GM10266 (cell line): ENCODE results near the gene RYR3.

Experiments
- DNase-seq: peaks from one replicate; pipeline ENCODE4 v3.0.0; 2012; ENCODE audit errors: extremely low spot score
- CTCF ChIP-seq: IDR thresholded peaks from 2 replicates; pipeline ENCODE4 v1.5.1; 2012; ENCODE audit warnings: mild to moderate bottlenecking, low read depth; ENCODE audit not compliant: control insufficient read depth, insufficient read depth; ENCODE audit errors: missing control alignments

Gene RYR3

GRCh38 chr15:33468740-33469139 lies 158.0 kb downstream of the RYR3 start:
- TF ChIP-seq CTCF = no peak
- no peak for DNase-seq

GRCh38 chr15:33473005-33473404 lies 162.2 kb downstream of the RYR3 start:
- no peak for TF ChIP-seq CTCF
- DNase-seq = no peak

DNA sequence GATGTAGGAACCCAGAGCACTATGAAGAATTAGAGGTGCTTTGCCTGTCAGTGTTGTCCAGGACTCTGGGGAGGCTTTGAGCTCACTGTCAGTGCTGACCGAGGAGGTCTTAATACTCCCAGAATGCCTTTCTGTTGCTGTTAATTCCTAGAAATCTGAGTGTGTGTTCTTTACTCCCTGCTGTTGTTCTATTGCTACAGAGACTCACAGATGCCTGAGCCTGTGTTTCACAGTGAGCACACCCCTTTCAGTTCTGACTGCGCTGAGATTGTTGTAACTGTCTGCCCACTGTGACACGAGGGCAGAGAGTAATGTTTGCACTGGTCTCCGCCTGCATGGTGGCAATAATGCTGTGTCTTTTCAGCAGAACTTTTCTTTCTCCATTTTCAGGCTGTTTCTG lies 162.9 kb downstream of the RYR3 start:
- no peak for TF ChIP-seq CTCF
- DNase-seq = no peak

DNA sequence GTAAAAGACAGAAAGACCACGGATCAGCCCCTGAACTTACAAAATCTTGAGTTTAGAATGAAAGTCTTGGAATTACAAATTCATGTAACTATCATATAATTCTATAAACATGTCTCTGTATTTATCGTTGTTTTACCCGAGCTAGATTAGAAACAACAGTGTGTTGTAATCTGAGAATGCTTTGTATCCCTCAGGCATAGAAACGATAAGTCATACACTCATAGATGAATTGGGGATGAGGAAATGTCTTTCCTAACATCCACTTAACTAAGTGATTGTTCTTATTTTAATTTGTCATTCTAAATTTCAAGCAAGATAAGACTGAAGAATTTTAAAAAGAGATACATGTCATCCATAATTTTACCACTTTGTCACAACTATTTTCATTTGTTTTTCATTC lies 165.3 kb downstream of the RYR3 start:
- no peak for TF ChIP-seq CTCF
- no peak for DNase-seq

DNA sequence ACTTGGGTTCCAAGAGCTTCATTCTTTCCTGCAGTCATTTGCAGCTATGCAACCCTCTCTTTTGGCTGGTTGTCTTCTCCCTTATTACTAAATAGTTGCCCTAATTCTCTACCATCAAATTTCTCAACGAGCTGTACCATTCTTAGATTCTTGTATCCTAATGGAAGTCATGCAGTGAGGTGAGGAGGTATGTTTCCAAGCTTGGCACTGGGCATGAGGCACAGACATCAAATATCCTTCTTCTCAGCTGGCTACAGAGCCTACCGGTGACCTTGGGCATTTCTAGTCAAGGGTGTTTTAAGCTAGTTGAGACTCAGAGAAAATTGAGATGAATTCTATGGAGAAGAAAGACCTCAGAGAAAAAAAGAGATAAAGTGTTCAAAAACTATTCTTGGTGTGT lies 166.1 kb downstream of the RYR3 start:
- no peak for TF ChIP-seq CTCF
- DNase-seq = no peak

GRCh38 chr15:33489335-33489734 lies 178.6 kb downstream of the RYR3 start:
- DNase-seq = no peak
- TF ChIP-seq CTCF = no peak

GRCh38 chr15:33490703-33491102 lies 179.9 kb downstream of the RYR3 start:
- DNase-seq = no peak
- TF ChIP-seq CTCF = no peak
